H9 (cell line): Measurements from ENCODE around the gene PREPL. TPM values are rescaled to one million over a fixed set of nuclear protein-coding genes. Genes with fewer than 3 reads are reported as not detected.
"Not testable (repeated sequence)": the region's sequence is repeated elsewhere in the genome, so short reads cannot be mapped to it uniquely, and the experiment has no call there.

Experiments used
- DNase-seq: peaks from one replicate; pipeline ENCODE4 v3.0.0-alpha.2; 2017
- H2AFZ ChIP-seq: one replicate; pipeline ENCODE4 v1.6.1; 2013; ENCODE audit warnings: mild to moderate bottlenecking, low read length, control low read depth, moderate library complexity
- H2AK5ac ChIP-seq: 2 replicates; pipeline ENCODE4 v1.6.1; 2013; ENCODE audit warnings: low read length, control low read depth, mixed read lengths; ENCODE audit not compliant: insufficient read length
- H2BK120ac ChIP-seq: one replicate; pipeline ENCODE4 v1.6.1; 2013; ENCODE audit warnings: low read depth, mild to moderate bottlenecking, low read length, control low read depth, inconsistent platforms; ENCODE audit not compliant: poor library complexity, severe bottlenecking
- H2BK12ac ChIP-seq: 2 replicates; pipeline ENCODE4 v1.6.1; 2013; ENCODE audit warnings: low read length, control low read depth, mixed read lengths, low read depth; ENCODE audit not compliant: insufficient read length
- H2BK15ac ChIP-seq: 2 replicates; pipeline ENCODE4 v1.6.1; 2013; ENCODE audit warnings: low read depth, low read length, control low read depth
- H2BK20ac ChIP-seq: one replicate; pipeline ENCODE4 v1.6.1; 2013; ENCODE audit warnings: low read depth, mild to moderate bottlenecking, low read length, control low read depth, inconsistent platforms; ENCODE audit not compliant: poor library complexity, severe bottlenecking
- H2BK5ac ChIP-seq: 2 replicates; pipeline ENCODE4 v1.6.1; 2013; ENCODE audit warnings: low read length, control low read depth, mixed read lengths; ENCODE audit not compliant: insufficient read length
- H3K14ac ChIP-seq: 2 replicates; pipeline ENCODE4 v1.6.1; 2013; ENCODE audit warnings: low read length, control low read depth; ENCODE audit not compliant: insufficient read depth
- H3K18ac ChIP-seq: 2 replicates; pipeline ENCODE4 v1.6.1; 2013; ENCODE audit warnings: low read depth, mild to moderate bottlenecking, mixed read lengths, low read length, control low read depth; ENCODE audit not compliant: insufficient read length
- H3K23ac ChIP-seq: 2 replicates; pipeline ENCODE4 v1.6.1; 2013; ENCODE audit warnings: low read length, control low read depth, mixed read lengths, low read depth; ENCODE audit not compliant: insufficient read length
- H3K23me2 ChIP-seq: 2 replicates; pipeline ENCODE4 v1.6.1; 2013; ENCODE audit warnings: low read depth, mild to moderate bottlenecking, mixed read lengths, low read length, control low read depth; ENCODE audit not compliant: insufficient read length, poor library complexity, severe bottlenecking
- H3K27ac ChIP-seq: 2 replicates; pipeline ENCODE4 v1.5.1; 2013; ENCODE audit warnings: low read length, control low read depth, mixed read lengths, low read depth; ENCODE audit not compliant: insufficient read length
- H3K27me3 ChIP-seq: 2 replicates; pipeline ENCODE4 v1.6.1; 2013; ENCODE audit warnings: low read length, control low read depth, inconsistent platforms; ENCODE audit not compliant: insufficient read depth
- H3K4ac ChIP-seq: 2 replicates; pipeline ENCODE4 v1.6.1; 2013; ENCODE audit warnings: low read depth, mild to moderate bottlenecking, control low read depth, inconsistent platforms, low read length, moderate library complexity
- H3K4me1 ChIP-seq: 2 replicates; pipeline ENCODE4 v1.6.1; 2013; ENCODE audit warnings: low read length, control low read depth, inconsistent platforms; ENCODE audit not compliant: insufficient read depth
- H3K4me2 ChIP-seq: 2 replicates; pipeline ENCODE4 v1.6.1; 2013; ENCODE audit warnings: low read length, control low read depth, mixed read lengths; ENCODE audit not compliant: insufficient read length, insufficient read depth
- H3K56ac ChIP-seq: 2 replicates; pipeline ENCODE4 v1.6.1; 2013; ENCODE audit warnings: low read depth, mild to moderate bottlenecking, mixed read lengths, low read length, control low read depth; ENCODE audit not compliant: insufficient read length
- H3K79me1 ChIP-seq: 2 replicates; pipeline ENCODE4 v1.6.1; 2013; ENCODE audit warnings: low read depth, mild to moderate bottlenecking, moderate library complexity, low read length, control low read depth, inconsistent platforms; ENCODE audit not compliant: insufficient read depth, poor library complexity, severe bottlenecking
- H3K79me2 ChIP-seq: 2 replicates; pipeline ENCODE4 v1.6.1; 2013; ENCODE audit warnings: low read length, control low read depth, inconsistent platforms; ENCODE audit not compliant: insufficient read depth
- H3K9ac ChIP-seq: 2 replicates; pipeline ENCODE4 v1.6.1; 2013; ENCODE audit warnings: low read length, control low read depth, mixed read lengths; ENCODE audit not compliant: insufficient read length; ENCODE audit errors: extremely low read depth
- H3K9me3 ChIP-seq: one replicate; pipeline ENCODE4 v1.6.1; 2013; ENCODE audit warnings: low read depth, low read length, inconsistent platforms; ENCODE audit not compliant: control insufficient read depth
- H3T11ph ChIP-seq: one replicate; pipeline ENCODE4 v1.6.1; 2013; ENCODE audit warnings: mild to moderate bottlenecking, low read length, control low read depth, inconsistent platforms
- H4K20me1 ChIP-seq: one replicate; pipeline ENCODE4 v1.6.1; 2013; ENCODE audit not compliant: control insufficient read depth, insufficient read length, insufficient read depth
- H4K5ac ChIP-seq: 2 replicates; pipeline ENCODE4 v1.6.1; 2013; ENCODE audit warnings: low read depth, mild to moderate bottlenecking, mixed read lengths, low read length, control low read depth; ENCODE audit not compliant: insufficient read length
- H4K8ac ChIP-seq: replicated peaks from 2 replicates; pipeline ENCODE4 v1.6.1; 2013; ENCODE audit warnings: low read length, control low read depth, mixed read lengths, low read depth; ENCODE audit not compliant: insufficient read length
- H4K91ac ChIP-seq: 2 replicates; pipeline ENCODE4 v1.6.1; 2013; ENCODE audit warnings: low read depth, mild to moderate bottlenecking, moderate library complexity, mixed read lengths, low read length, control low read depth; ENCODE audit not compliant: insufficient read length
- H3K27ac Mint-ChIP-seq, 3 experiments: 2 replicates in 2 of 3; 3 replicates in 1 of 3; pipeline ENCODE4 v1.8.0; 2020 to 2021; ENCODE audit warnings: mixed read lengths in 3 of 3, mild to moderate bottlenecking in 1 of 3, moderate library complexity in 1 of 3
- H3K27me3 Mint-ChIP-seq: 2 replicates; pipeline ENCODE4 v1.8.0; 2021; ENCODE audit warnings: low read depth, mild to moderate bottlenecking, moderate library complexity, mixed read lengths
- H3K36me3 Mint-ChIP-seq, 3 experiments: 2 replicates in 2 of 3; 3 replicates in 1 of 3; pipeline ENCODE4 v1.8.0; 2020 to 2021; ENCODE audit warnings: low read depth in 3 of 3, mixed read lengths in 3 of 3; ENCODE audit not compliant: insufficient read depth in 1 of 3
- H3K4me1 Mint-ChIP-seq, 2 experiments: 2 replicates each; pipeline ENCODE4 v1.8.0; 2020; ENCODE audit warnings: mixed read lengths in 2 of 2
- H3K4me3 Mint-ChIP-seq, 2 experiments: 2 replicates in 1 of 2; 3 replicates in 1 of 2; pipeline ENCODE4 v1.8.0; 2020 to 2021; ENCODE audit warnings: mild to moderate bottlenecking in 2 of 2, mixed read lengths in 2 of 2, moderate library complexity in 1 of 2
- H3K9me3 Mint-ChIP-seq, 2 experiments: 2 replicates in 1 of 2; 3 replicates in 1 of 2; pipeline ENCODE4 v1.8.0; 2020; ENCODE audit warnings: mild to moderate bottlenecking in 2 of 2, mixed read lengths in 2 of 2, moderate library complexity in 1 of 2
- CTCF ChIP-seq: fragments of 200-600 bp; sonication (generic); conservative IDR thresholded peaks from 3 replicates; pipeline ENCODE4 v1.8.0; 2021; ENCODE audit warnings: antibody characterized with exemption, mild to moderate bottlenecking
- WGBS: extraction: QIAGEN DNeasy Blood & Tissue Kit; methylation state at CpG from one replicate; pipeline ENCODE4 v1.1.7; 2013; ENCODE audit warnings: missing lambda C conversion rate, low lambda C conversion rate, mixed read lengths; ENCODE audit not compliant: insufficient read length; ENCODE audit errors: extremely low coverage; 5-methylcytosine and 5-hydroxymethylcytosine counted together
- total RNA-seq: library from RNA; stranded (reverse); gene quantifications from 2 replicates; pipeline ENCODE4 v1.2.1, GENCODE V29; 2021

PREPL gene
- total RNA-seq, 1 experiment from 2014 or later: 30.1 TPM

- no peaks in the 10 kb centered on the region for H3K9me3 ChIP-seq
- DNase-seq: no peak
- WGBS: no CpG with 5 or more reads among the region's 4 CpGs
- H3K23ac ChIP-seq: no peak overlapping the region
- H2BK20ac ChIP-seq: no peak overlapping the region
- H3K14ac ChIP-seq: no peak overlapping the region
- peak overlapping the region in 2 of 3 experiments; percentile 56 to 83; a peak in 1 of 7 replicates for H3K27ac Mint-ChIP-seq
- no peak overlapping the region for H3T11ph ChIP-seq
- H4K20me1 ChIP-seq: no peaks in the 10 kb centered on the region
- H3K9me3 Mint-ChIP-seq: peaks cover 31 to 40% of the 10 kb centered on the region in 2 experiments
- no peaks in the 10 kb centered on the region for H3K27me3 ChIP-seq
- no peak overlapping the region for H2BK15ac ChIP-seq
- no peak overlapping the region for H4K91ac ChIP-seq
- no peak overlapping the region for H3K9ac ChIP-seq
- peaks cover 19 to 25% of the 10 kb centered on the region in 2 experiments for H3K4me1 Mint-ChIP-seq
- H4K8ac ChIP-seq: no peak overlapping the region
- H3K18ac ChIP-seq: no peak overlapping the region
- H3K79me1 ChIP-seq: no peaks in the 10 kb centered on the region
- no peak overlapping the region for H2BK5ac ChIP-seq
- no peak overlapping the region for H3K4me2 ChIP-seq
- H2BK120ac ChIP-seq: no peak overlapping the region
- peaks cover 32 to 38% (median 33%) of the 10 kb centered on the region in 3 experiments for H3K36me3 Mint-ChIP-seq
- H3K4me1 ChIP-seq: no peaks in the 10 kb centered on the region; the same call in 1 of the 2 replicates
- TF ChIP-seq CTCF: no peak
- H3K4ac ChIP-seq: no peak overlapping the region
- H2AFZ ChIP-seq: no peak overlapping the region
- H4K5ac ChIP-seq: no peak overlapping the region
- no peak overlapping the region for H3K4me3 Mint-ChIP-seq
- H3K23me2 ChIP-seq: no peaks in the 10 kb centered on the region
- no peak overlapping the region for H2AK5ac ChIP-seq
- H3K27me3 Mint-ChIP-seq: no peaks in the 10 kb centered on the region
- H2BK12ac ChIP-seq: no peak overlapping the region
- no peaks in the 10 kb centered on the region; the same call in 1 of the 2 replicates for H3K79me2 ChIP-seq
- H3K56ac ChIP-seq: no peak overlapping the region
- H3K27ac ChIP-seq: no peak overlapping the region
Observed at GRCh38 chr2:44388877-44389276, 27.6 kb upstream of the PREPL start.

DNA sequence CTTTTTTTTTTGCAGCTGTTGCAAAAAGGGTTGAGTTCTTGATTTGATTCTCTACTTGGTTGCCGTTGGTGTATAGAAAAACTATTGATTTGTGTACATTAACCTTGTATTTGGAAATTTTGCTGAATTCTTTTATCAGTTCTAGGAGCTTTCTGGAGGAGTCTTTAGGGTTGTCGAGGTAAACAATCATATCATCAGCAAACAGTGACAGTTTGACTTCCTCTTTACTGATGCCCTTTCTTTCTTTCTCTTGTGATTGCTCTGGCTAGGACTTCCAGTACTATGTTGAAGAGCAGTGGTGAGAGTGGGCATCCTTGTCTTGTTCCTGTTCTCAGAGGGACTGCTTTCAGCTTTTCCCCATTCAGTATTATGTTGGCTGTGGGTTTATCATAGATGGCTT, 23.9 kb upstream of the PREPL start:
- DNase-seq, H4K8ac ChIP-seq, H3K9ac ChIP-seq, H3K4me2 ChIP-seq, H3K27ac ChIP-seq, H3K4me1 ChIP-seq, H3K79me1 ChIP-seq, H3K56ac ChIP-seq, H3K27me3 ChIP-seq, H4K20me1 ChIP-seq, H3K14ac ChIP-seq, H3K4me3 Mint-ChIP-seq, H3K23ac ChIP-seq, H2BK12ac ChIP-seq, H3K79me2 ChIP-seq, H3T11ph ChIP-seq, H3K18ac ChIP-seq, H3K9me3 ChIP-seq, H2BK15ac ChIP-seq, H2AK5ac ChIP-seq, H2AFZ ChIP-seq, H3K4ac ChIP-seq, H4K91ac ChIP-seq, H2BK120ac ChIP-seq, H2BK20ac ChIP-seq, H2BK5ac ChIP-seq, H4K5ac ChIP-seq, H3K23me2 ChIP-seq, H3K27me3 Mint-ChIP-seq: not testable (repeated sequence)
- Mint-ChIP-seq H3K27ac (peak overlapping the region in 1 of 3 experiments; percentile 83; a peak in 2 of 7 replicates), H3K4me1 (peaks cover 13 to 22% of the 10 kb centered on the region in 2 experiments), H3K9me3 (peaks cover 31 to 45% of the 10 kb centered on the region in 2 experiments), H3K36me3 (peaks cover 44 to 56% (median 50%) of the 10 kb centered on the region in 3 experiments)
- no CpG with 5 or more reads among the region's 2 CpGs for WGBS
